HG03066 (cell line): ENCODE data around the gene H1-8.
"Not testable (repeated sequence)": the region's sequence is repeated elsewhere in the genome, so short reads cannot be mapped to it uniquely, and the experiment has no call there.

Experiments
- ATAC-seq: cut with Tn5 transposase; IDR thresholded peaks from one replicate; pipeline ENCODE4 v1.9.1; 2021; ENCODE audit warnings: low read depth; ENCODE audit not compliant: unreplicated experiment

Gene H1-8

DNA sequence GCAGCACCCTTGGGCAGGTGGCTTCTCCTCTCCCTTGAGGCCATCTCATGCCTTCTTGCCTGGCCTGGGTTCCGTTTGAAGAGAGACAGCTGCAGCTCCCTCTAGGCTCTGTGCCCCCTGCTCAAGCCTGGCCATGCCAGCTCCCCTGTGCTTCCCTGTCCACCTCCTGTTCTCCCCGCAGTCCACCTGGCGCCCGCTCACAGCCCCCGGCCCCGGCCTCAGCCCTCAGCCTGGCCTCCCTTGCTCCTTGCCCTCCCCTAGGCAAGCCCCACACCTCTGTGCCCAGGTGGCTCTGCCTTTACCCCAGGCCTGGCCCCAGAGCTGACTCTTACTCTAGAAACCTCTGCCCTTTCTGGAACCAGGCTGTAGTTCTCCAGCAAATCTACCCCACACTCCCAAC is 28.4 kb upstream of the H1-8 start:
- ATAC-seq: no peak

DNA sequence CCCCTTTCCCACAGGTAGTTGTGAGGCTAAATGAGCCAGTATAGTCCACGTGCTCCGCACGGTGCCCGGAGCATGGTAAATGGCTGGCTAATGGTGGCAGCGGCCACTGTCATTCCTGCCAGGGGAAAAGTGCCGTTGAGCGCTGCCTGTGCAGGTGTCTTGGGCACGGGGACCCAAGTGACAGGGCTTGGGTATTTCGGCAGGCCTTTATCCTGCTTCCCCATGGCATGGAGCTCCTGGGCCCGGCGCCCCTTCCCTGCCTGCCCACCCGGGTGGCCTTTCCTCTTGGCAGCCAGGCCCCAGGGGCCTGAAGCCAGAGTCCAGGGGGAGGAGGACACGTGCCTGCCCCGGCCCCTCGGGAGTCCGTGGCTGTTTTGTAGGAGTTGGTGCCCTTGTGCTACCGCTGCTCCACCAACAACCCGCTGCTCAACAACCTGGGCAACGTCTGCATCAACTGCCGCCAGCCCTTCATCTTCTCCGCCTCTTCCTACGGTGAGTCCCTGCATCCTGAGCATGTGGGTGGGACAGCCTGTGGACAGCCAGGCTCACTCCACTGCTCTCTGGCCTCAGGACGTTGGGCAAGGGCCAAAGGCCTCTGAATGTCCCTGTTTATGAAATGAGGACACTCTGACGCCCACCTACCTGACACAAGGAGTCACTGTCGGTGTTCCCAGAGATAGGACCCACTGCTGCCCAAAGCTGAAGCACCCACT is 27.7 kb upstream of the H1-8 start:
- not testable (repeated sequence) for ATAC-seq

DNA sequence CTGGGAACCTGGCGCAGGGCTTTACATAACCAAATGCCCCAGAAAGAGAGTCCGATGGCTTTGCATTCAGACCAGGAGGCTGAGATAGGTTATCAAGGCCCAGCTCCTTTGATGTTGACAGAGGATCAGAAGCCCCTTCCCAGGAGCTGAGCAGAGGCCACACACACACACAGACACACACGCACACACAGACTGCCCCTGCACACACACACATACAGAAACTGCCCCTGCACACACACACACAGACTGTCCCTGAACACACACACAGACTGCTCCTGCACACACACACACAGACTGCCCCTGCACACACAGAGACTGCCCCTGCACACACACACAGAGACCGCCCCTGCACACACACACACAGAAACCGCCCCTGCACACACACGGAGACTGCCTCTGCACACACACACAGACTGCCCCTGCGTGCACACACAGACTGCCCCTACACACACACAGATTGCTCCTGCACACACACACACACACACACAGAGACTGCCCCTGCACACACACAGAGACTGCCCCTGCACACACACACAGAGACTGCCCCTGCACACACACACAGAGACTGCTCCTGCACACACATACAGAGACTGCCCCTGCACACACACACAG is 27.0 kb upstream of the H1-8 start:
- not testable (repeated sequence) for ATAC-seq

DNA sequence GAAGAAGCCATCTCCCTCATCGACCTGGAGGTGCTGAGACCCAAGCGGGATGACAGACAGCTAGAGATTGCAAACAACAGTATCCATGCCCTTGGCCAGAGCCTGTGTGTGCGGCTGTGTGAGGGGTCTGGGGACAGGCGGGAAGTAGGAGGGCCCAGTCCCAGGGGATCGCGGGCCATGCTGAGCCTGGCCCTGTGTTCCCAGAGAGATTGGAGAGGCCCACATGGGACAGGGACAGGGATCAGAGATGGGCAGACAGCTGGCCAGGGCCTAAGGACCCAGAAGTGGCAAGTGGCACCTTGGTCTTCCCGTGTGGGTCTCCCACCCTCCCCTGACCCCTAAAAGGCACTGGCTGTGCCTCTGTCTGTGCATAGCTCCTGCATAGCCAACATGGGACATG is 25.5 kb upstream of the H1-8 start:
- ATAC-seq: no peak

DNA sequence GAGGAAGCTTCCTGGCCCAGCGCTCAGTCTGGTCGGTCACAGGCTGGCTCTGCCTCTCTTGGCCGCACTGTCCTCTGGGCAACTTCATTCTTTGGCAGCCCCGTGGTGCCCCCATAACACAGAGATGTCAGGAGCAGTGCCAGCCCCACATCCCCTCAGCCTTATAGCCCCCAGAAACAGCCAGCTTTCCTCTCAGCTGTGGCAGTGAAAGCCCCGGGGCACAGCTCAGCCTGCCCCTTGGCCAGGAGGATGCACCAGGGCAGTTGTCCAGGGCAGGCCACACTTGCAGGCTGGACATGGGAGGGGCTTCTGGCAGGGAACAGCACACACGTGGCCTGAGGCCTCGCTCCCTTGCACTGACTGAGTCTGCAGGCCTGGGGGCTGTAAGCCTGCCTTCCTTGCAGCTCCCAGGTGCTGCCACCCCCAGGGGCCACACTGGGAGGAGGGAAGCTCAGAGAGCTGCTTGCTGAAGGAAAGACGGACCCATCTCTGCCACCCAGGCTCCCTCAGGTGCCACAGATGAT is 24.9 kb upstream of the H1-8 start:
- ATAC-seq: no peak

DNA sequence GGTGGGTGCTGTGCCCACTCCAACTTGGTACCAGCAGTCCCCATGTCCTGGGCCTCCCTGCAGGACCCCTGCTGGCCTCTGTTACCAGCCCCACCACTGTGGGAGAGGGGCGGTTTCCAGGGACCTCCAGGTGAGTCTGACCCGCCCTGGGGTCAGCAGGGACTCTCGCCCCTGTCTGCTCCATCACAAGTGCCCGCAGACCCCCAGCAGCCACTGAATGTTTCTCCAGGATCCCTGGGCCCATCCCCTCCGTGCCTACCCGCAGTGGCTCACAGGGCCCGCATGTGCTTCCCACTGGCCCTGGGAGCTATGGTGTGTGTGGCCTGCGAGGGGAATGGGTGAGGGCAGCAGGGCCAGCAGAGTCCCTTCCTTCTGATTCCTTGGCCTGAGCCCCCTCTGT is 24.4 kb upstream of the H1-8 start:
- no peak for ATAC-seq

DNA sequence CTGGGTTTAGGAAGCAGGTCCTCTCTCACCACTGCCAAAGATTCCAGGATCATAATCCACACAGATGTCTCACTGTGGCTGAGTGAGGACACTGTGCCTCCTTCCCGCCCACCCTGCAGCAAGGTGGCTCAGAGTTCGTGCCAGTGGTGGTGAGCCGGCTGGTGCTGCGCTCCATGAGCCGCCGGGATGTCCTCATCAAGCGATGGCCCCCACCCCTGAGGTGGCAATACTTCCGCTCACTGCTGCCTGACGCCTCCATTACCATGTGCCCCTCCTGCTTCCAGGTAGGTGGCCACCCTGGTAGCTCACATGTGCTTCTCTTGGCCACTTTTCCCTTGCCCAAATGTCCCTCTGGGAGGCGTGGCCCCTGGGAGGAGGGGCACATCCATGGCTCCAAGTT is 23.5 kb upstream of the H1-8 start:
- ATAC-seq: no peak

DNA sequence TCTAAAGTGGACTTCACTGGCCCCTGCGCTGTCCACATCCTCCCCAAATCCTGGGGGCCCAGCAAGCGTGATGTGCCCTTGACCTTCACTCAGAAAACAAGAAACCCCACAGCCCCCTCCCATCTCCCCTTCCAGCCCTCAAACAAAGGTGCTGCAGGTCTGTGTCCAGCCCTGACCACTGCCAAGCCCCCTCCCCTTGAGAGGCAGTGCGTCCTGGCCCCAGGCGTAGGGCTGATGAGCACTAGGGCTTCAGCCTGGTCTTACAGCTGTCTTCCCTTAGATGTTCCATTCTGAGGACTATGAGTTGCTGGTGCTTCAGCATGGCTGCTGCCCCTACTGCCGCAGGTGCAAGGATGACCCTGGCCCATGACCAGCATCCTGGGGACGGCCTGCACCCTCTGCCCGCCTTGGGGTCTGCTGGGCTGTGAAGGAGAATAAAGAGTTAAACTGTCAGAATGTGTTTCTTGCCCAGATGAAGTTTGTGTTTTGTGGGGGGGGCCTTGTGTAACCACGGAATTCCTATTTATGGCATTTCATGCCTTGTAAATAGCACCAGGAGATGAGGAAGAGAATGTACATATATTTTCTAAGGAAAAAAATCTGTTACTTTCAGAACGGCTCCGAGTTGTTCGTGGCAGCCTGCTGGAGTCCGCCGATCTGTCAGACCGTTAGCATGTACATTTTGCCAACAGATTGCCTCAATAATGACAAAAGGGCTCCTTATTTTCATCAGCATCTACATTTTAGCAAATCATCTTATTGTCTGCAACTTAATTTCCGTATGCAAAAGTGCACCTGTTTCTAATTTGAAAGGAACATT is 22.9 kb upstream of the H1-8 start:
- no peak for ATAC-seq

DNA sequence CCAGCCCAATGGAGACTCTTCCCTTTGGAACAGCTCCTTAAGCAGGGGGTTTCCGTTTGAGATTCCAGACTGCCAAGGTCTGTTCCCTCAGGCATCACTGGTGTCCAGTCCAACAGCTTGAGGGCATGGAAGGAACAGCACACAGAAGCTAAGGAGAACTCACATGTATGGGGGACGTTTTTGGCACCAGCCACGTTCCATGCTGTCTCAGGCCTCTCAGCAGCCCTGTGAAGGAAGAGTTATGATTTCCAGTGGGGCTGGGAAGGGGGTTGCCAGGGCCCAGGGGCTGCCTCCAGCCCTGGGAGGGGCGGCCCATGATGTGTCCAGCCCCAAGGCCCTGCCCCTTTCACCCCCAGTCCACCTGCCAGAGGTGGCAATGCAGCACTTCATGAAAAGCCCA is 22.0 kb upstream of the H1-8 start:
- no peak for ATAC-seq

DNA sequence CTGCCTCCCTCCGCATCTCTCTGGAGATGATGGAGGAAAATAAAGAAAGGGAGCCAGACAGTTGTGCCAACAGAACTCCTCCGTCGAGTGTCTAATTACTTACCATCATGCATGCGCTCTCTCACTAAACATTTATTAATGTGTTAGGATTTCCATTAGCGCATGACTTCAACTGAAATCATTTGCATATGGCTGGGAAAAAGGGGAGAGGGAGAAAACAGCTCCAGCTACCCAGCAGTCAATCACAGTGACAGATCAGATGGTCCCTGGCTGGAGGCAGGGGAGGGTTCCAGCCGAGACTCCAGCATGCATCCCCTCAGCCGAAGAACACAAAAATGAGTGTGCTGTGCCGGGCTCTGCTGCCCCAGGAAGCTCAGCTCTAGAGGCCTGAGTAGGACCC is 21.4 kb upstream of the H1-8 start:
- no peak for ATAC-seq

DNA sequence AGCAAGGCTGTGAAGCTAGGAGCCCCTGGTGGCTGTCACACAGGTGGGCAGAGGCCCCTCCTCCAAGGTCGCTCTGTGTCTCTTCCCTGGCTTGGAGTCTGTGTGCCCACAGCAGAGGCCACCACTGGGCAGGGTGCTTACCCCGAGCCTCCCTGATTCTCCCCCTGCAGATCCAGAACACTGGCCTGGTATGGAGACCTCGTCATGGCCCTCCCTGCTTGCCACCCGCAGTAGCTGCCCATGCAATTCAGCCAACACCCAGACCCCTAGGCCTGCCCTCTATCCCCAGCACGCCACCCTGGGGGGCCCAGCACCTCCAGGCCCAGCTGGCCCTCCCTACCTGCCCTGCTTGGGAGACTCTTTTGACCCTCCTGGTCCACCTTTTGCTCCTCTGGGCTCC is 20.0 kb upstream of the H1-8 start:
- ATAC-seq: no peak

DNA sequence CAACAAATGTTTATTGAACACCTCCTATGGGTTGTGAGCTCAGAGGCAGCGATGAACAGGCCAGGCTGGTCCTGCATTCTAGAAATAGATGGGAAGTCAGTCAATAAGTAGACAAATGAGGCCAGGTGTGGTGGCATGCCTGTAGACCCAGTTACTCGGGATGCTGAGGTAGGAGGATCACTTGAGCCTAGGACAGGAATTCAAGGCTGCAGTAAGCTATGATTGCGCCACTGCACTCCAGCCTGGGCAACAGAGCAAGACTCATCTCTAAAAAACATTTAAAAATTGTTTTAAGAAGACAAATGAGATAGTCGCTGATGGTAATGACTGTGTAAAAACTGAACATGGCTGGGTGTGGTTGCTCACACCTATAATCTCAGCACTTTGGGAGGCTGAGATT is 18.9 kb upstream of the H1-8 start:
- no peak for ATAC-seq

DNA sequence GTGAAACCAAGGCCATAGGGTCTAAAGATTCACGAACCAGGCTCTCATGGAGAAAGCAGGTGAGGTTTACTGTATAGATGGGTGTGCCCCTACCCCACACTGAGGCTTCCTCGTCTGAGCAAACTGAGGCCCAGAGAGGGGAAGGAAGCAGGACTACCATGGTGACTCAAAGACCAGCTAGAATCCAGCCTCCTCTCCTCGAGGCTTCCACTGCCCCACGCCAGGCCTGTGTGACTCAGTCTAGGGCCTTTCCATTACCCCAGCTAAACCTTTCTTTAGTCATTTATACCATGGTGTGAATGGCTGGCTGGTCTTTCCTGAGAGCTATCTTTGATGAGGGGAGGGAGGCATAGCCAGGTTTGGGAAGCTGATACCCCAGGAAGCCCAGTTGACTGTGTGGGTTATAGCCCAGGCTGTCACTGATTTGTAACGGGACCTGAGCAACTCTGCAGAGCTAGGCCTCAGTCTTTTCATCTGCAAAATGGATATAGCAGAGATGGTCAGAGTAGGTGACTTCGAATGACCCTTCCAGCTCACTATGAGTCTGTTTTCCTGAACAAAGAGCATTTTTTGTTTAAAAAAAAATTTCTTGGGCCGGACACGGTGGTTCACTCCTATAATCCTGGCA is 17.5 kb upstream of the H1-8 start:
- ATAC-seq: no peak

DNA sequence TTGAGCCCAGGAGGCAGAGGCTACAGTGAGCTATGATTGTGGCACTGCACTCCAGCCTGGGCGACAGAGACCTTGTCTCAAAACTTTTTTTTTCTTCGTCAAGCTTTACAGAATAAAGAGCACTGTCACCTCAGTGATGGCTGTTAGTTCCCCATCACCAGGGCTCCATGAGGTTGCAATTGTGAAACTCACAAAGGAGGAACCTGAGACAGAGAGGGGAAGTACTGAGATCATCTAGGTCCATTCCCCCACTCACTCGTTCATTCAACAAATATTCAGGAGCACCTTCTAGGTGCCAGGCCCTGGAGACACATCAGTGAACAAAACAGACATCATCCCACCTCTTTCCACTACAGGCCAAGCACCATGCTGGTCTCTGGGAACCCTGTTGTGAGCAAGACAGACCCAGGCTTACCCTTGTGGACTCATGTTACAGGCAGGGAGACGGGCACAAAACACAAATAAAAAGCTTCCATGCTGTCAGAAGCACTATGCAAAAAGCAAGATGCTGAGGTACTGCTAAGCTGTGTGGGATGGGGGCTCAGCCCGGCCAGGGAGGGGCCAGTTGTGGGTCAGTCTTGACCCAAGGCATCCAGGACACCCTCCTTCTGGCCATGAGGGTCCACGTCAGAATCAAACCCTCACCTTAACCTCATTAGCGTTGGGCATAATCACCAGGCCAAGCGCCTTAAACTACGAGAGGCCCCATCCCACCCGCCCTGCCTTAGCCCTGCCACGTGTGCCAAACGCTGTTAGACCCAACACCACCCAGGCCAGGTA is 16.7 kb upstream of the H1-8 start:
- peak; percentile 91 for ATAC-seq

DNA sequence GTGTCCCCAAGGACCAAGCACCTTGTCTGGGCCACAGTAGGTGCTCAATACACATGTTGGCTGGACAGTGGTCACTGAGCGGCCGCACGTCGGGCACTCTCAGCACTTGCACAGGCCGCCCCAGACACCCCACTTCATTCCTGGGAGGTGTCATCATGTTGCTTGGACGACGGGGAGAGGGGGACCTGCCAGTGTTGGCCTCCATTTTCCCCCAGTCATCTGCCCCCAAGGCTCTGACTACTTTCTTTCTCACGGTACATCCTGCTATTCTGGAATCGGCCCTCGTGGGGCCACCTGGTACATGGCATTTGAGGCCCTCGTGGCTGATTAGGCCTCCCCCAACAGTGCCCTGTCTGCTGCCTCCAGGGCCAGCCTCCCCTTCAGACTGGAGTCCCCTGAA is 15.7 kb upstream of the H1-8 start:
- ATAC-seq: no peak

DNA sequence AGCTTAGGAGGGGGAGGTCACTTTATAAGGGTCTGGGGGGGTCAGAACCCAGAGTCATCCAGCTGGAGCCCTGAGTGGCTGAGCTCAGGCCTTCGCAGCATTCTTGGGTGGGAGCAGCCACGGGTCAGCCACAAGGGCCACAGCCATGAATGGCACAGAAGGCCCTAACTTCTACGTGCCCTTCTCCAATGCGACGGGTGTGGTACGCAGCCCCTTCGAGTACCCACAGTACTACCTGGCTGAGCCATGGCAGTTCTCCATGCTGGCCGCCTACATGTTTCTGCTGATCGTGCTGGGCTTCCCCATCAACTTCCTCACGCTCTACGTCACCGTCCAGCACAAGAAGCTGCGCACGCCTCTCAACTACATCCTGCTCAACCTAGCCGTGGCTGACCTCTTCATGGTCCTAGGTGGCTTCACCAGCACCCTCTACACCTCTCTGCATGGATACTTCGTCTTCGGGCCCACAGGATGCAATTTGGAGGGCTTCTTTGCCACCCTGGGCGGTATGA is 14.3 kb upstream of the H1-8 start, which contains the start of gene RHO:
Gene RHO, plus strand, starts transcription at position 51 of the 512 bp plus-strand sequence. Its CDS starts 95 bp downstream, at position 146.
- no peak for ATAC-seq

DNA sequence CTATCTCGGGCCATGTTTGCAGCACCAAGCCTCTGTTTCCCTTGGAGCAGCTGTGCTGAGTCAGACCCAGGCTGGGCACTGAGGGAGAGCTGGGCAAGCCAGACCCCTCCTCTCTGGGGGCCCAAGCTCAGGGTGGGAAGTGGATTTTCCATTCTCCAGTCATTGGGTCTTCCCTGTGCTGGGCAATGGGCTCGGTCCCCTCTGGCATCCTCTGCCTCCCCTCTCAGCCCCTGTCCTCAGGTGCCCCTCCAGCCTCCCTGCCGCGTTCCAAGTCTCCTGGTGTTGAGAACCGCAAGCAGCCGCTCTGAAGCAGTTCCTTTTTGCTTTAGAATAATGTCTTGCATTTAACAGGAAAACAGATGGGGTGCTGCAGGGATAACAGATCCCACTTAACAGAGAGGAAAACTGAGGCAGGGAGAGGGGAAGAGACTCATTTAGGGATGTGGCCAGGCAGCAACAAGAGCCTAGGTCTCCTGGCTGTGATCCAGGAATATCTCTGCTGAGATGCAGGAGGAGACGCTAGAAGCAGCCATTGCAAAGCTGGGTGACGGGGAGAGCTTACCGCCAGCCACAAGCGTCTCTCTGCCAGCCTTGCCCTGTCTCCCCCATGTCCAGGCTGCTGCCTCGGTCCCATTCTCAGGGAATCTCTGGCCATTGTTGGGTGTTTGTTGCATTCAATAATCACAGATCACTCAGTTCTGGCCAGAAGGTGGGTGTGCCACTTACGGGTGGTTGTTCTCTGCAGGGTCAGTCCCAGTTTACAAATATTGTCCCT is 13.4 kb upstream of the H1-8 start:
- no peak for ATAC-seq

DNA sequence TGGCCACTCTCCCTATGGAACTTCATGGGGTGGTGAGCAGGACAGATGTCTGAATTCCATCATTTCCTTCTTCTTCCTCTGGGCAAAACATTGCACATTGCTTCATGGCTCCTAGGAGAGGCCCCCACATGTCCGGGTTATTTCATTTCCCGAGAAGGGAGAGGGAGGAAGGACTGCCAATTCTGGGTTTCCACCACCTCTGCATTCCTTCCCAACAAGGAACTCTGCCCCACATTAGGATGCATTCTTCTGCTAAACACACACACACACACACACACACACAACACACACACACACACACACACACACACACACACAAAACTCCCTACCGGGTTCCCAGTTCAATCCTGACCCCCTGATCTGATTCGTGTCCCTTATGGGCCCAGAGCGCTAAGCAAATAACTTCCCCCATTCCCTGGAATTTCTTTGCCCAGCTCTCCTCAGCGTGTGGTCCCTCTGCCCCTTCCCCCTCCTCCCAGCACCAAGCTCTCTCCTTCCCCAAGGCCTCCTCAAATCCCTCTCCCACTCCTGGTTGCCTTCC is 12.7 kb upstream of the H1-8 start:
- ATAC-seq: no peak

DNA sequence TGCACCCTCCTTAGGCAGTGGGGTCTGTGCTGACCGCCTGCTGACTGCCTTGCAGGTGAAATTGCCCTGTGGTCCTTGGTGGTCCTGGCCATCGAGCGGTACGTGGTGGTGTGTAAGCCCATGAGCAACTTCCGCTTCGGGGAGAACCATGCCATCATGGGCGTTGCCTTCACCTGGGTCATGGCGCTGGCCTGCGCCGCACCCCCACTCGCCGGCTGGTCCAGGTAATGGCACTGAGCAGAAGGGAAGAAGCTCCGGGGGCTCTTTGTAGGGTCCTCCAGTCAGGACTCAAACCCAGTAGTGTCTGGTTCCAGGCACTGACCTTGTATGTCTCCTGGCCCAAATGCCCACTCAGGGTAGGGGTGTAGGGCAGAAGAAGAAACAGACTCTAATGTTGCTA is 12.2 kb upstream of the H1-8 start:
- no peak for ATAC-seq
